Spleen (tissue), 11 donors: Measurements from ENCODE around the gene PLCB1. TPM values are rescaled to one million over a fixed set of nuclear protein-coding genes. Genes with fewer than 3 reads are reported as not detected.

Source experiments
- DNase-seq: peaks from one replicate; pipeline ENCODE4 v3.0.0-alpha.2; 2020
- H3K27ac ChIP-seq, 8 donors: fragments of 200-600 bp; sonication (generic) in 7 of 8; 1 replicate in 4 of 8; 2 replicates in 4 of 8; pipeline versions ENCODE4 v1.5.0 to v1.8.0; 2016 to 2021; ENCODE audit warnings: inconsistent platforms in 4 of 8, mild to moderate bottlenecking in 4 of 8, moderate library complexity in 1 of 8
- H3K27me3 ChIP-seq, 7 donors: fragments of 200-600 bp; sonication (generic) in 6 of 7; replicated peaks in 1 of 7; 1 replicate in 4 of 7; 2 replicates in 3 of 7; pipeline versions ENCODE4 v1.5.0 to v1.8.0; 2016 to 2021; ENCODE audit warnings: inconsistent platforms in 3 of 7, mild to moderate bottlenecking in 1 of 7
- H3K36me3 ChIP-seq, 6 donors: fragments of 200-600 bp; sonication (generic) in 5 of 6; 1 replicate in 4 of 6; 2 replicates in 2 of 6; pipeline versions ENCODE4 v1.5.0 to v1.8.0; 2016 to 2021; ENCODE audit warnings: inconsistent platforms in 2 of 6
- H3K4me1 ChIP-seq, 6 donors: fragments of 200-600 bp; sonication (generic) in 5 of 6; 1 replicate in 3 of 6; 2 replicates in 3 of 6; pipeline versions ENCODE4 v1.5.0 to v1.8.0; 2016 to 2021; ENCODE audit warnings: inconsistent platforms in 3 of 6
- H3K4me3 ChIP-seq, 8 donors: fragments of 200-600 bp; sonication (generic) in 7 of 8; 1 replicate in 4 of 8; 2 replicates in 4 of 8; pipeline versions ENCODE4 v1.5.0 to v1.8.0; 2016 to 2021; ENCODE audit warnings: inconsistent platforms in 4 of 8, mild to moderate bottlenecking in 4 of 8, moderate library complexity in 2 of 8
- H3K9me3 ChIP-seq, 8 donors: fragments of 200-600 bp; sonication (generic) in 7 of 8; 1 replicate in 4 of 8; 2 replicates in 4 of 8; pipeline versions ENCODE4 v1.5.0 to v1.8.0; 2016 to 2021; ENCODE audit warnings: inconsistent platforms in 4 of 8
- POLR2A ChIP-seq, 3 donors: fragments of 450-650 bp; IDR thresholded peaks; one replicate each; pipeline ENCODE4 v1.5.1; 2017; ENCODE audit warnings: antibody characterized with exemption in 3 of 3, mild to moderate bottlenecking in 1 of 3
- POLR2AphosphoS5 ChIP-seq, 3 donors: sonication (generic); formaldehyde crosslinking; IDR thresholded peaks; one replicate each; pipeline ENCODE4 v1.5.1; 2017; ENCODE audit warnings: antibody characterized with exemption in 3 of 3
- WGBS, 5 donors: extraction: QIAGEN DNeasy Blood & Tissue Kit in 3 of 5; methylation state at CpG; one replicate each; pipeline versions ENCODE4 v1.1.5 to v1.1.7; 2013 to 2018; 5-methylcytosine and 5-hydroxymethylcytosine counted together
- intact Hi-C: fragments of 100-400 bp; cut with DNase I; formaldehyde crosslinking; loops from one replicate; pipeline ENCODE4 v1.15.0; 2023; ENCODE audit warnings: low total_unique reads
- polyA plus RNA-seq, 3 donors: library from polyadenylated mRNA; stranded (reverse); fragments of 200-250 nt; gene quantifications; one replicate each; pipeline ENCODE4 v1.2.1, GENCODE V29; 2013
- total RNA-seq, 7 donors: library from RNA; depleted of rRNA in 3 of 7; stranded (reverse); fragments of >200 nt in 3 of 7; fragmentation: NEBNext Ultra II Directional in 4 of 7; extraction: Animal tissue kit (Norgen Biotek cat#: 25700) in 4 of 7; gene quantifications; one replicate each; pipeline versions ENCODE4 v1.1.0 to v1.2.1, GENCODE V29; 2016 to 2021
- TF ChIP-seq, protein P1 (sequence below), 11 experiments: fragments of 200-600 bp in 7 of 11; fragments of 450-650 bp in 4 of 11; sonication (generic) in 4 of 11; IDR thresholded peaks in 8 of 11; conservative IDR thresholded peaks in 3 of 11; 1 replicate in 7 of 11; 2 replicates in 4 of 11; pipeline versions ENCODE4 v1.4.0 to v1.8.0; 2016 to 2021; ENCODE audit warnings: antibody characterized with exemption in 11 of 11, inconsistent platforms in 4 of 11, mild to moderate bottlenecking in 1 of 11
- donor health status: healthy with polysubstance abuse.
- donor health status: DM: no; HTN: no; CAD: no; lungs with moderate emphysema.
- donor health status: DM: no; HTN: no; CAD: no.
- donor health status: Bipolar disorder and iron deficiency.
- donor health status: healthy.
- donor health status: DM: no; HTN: no; CAD: no.
- donor health status: DM: yes; HTN: yes; CAD: no.

PLCB1 gene
- total and polyA plus RNA-seq, 10 donors = 1.0 to 33.7 (median 16.2) TPM

- no peak overlapping the region for H3K27ac ChIP-seq
- no peak for DNase-seq
- H3K9me3 ChIP-seq = no peaks in the 10 kb centered on the region
- no peaks in the 10 kb centered on the region for H3K36me3 ChIP-seq
- no peak for TF ChIP-seq POLR2A (IDR thresholded peaks at IDR 0.05)
- no peak for TF ChIP-seq POLR2AphosphoS5 (IDR thresholded peaks at IDR 0.05)
- TF ChIP-seq, protein P1, sequence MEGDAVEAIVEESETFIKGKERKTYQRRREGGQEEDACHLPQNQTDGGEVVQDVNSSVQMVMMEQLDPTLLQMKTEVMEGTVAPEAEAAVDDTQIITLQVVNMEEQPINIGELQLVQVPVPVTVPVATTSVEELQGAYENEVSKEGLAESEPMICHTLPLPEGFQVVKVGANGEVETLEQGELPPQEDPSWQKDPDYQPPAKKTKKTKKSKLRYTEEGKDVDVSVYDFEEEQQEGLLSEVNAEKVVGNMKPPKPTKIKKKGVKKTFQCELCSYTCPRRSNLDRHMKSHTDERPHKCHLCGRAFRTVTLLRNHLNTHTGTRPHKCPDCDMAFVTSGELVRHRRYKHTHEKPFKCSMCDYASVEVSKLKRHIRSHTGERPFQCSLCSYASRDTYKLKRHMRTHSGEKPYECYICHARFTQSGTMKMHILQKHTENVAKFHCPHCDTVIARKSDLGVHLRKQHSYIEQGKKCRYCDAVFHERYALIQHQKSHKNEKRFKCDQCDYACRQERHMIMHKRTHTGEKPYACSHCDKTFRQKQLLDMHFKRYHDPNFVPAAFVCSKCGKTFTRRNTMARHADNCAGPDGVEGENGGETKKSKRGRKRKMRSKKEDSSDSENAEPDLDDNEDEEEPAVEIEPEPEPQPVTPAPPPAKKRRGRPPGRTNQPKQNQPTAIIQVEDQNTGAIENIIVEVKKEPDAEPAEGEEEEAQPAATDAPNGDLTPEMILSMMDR (IDR thresholded peaks at IDR 0.05 in 8 of 11, conservative IDR thresholded peaks at IDR 0.05 in 3 of 11) = no peak
- no peaks in the 10 kb centered on the region for H3K4me1 ChIP-seq
- H3K27me3 ChIP-seq = no peaks in the 10 kb centered on the region
- intact Hi-C loops = no loop called here
- H3K4me3 ChIP-seq = no peak overlapping the region
Observed at GRCh38 chr20:8657664-8658063, 525.6 kb downstream of the PLCB1 start.

GRCh38 chr20:8658103-8658502 is 526.0 kb downstream of the PLCB1 start:
- 63 to 87% (median 82%) methylated on average over 3 of the region's 3 CpGs for whole genome bisulfite sequencing, 5 donors
- H3K36me3 ChIP-seq = no peaks in the 10 kb centered on the region
- H3K9me3 ChIP-seq = no peaks in the 10 kb centered on the region
- H3K27ac ChIP-seq = no peak overlapping the region
- H3K27me3 ChIP-seq = no peaks in the 10 kb centered on the region
- TF ChIP-seq POLR2A (IDR thresholded peaks at IDR 0.05) = no peak
- no peak for TF ChIP-seq POLR2AphosphoS5 (IDR thresholded peaks at IDR 0.05)
- TF ChIP-seq, protein P1 (IDR thresholded peaks at IDR 0.05 in 8 of 11, conservative IDR thresholded peaks at IDR 0.05 in 3 of 11) = no peak
- H3K4me3 ChIP-seq = no peak overlapping the region
- no peaks in the 10 kb centered on the region for H3K4me1 ChIP-seq
- DNase-seq = no peak
- intact Hi-C loops = no loop called here

DNA sequence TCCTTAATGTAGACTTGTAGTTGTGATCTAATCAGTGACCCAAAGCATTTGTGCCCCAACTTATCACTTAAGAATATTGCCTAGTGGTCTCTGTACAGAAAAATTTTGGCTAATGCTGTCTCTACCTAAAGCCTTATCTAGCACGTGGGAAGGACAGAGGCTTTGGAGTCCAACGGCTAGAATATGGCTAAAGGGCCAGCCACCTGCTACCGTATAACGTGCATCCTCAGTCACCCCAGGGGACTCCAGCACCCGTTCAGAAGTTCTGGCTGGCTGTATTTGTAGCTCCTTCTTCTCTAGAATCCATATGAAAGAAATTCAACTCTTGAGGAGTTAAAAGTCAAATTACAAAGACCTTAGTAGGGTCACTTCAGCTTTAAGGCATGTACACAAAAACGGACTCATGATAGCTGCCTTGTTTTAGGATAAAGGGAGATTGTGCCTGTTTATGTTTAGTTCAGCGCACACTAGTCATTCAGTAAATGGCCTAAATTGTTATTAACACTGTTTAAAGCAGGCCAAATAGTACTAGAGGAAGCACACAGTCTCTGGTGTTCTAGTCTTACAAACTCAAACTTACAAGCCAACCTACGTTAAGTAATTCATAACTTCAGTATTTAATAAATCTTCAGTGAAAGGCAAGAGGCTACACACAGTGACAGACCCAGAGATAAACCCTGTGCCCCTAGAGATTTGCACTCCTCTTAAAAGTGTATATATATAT is 529.3 kb downstream of the PLCB1 start:
- Histone ChIP-seq H3K4me1 (no peaks in the 10 kb centered on the region), H3K27me3 (no peaks in the 10 kb centered on the region), H3K36me3 (no peaks in the 10 kb centered on the region), H3K4me3 (no peak overlapping the region), H3K9me3 (no peaks in the 10 kb centered on the region), H3K27ac (no peak overlapping the region)
- WGBS, 5 donors = 76 to 95% (median 86%) methylated on average over 8 of the region's 8 CpGs
- intact Hi-C loops = no loop called here
- TF ChIP-seq POLR2AphosphoS5 (IDR thresholded peaks at IDR 0.05) = no peak
- no peak for TF ChIP-seq POLR2A (IDR thresholded peaks at IDR 0.05)
- TF ChIP-seq, protein P1 (IDR thresholded peaks at IDR 0.05 in 8 of 11, conservative IDR thresholded peaks at IDR 0.05 in 3 of 11) = no peak
- DNase-seq = no peak

GRCh38 chr20:8662433-8662954 is 530.4 kb downstream of the PLCB1 start:
- DNase-seq = no peak
- TF ChIP-seq, protein P1 (IDR thresholded peaks at IDR 0.05 in 8 of 11, conservative IDR thresholded peaks at IDR 0.05 in 3 of 11) = no peak
- TF ChIP-seq POLR2AphosphoS5 (IDR thresholded peaks at IDR 0.05) (no peak), POLR2A (IDR thresholded peaks at IDR 0.05) (no peak)
- WGBS, 5 donors = 89 to 95% (median 93%) methylated on average over 5 of the region's 5 CpGs

More at GRCh38 chr20:8662433-8662954, 530.4 kb downstream of the PLCB1 start:
- Histone ChIP-seq H3K27ac (no peak overlapping the region), H3K9me3 (no peaks in the 10 kb centered on the region), H3K36me3 (no peaks in the 10 kb centered on the region), H3K4me1 (no peaks in the 10 kb centered on the region), H3K4me3 (no peak overlapping the region), H3K27me3 (no peaks in the 10 kb centered on the region)
- intact Hi-C loops = no loop called here
